Upper lobe of left lung (tissue), 6 donors: ENCODE data around the gene TSR1. TPM values are rescaled to one million over a fixed set of nuclear protein-coding genes. Genes with fewer than 3 reads are reported as not detected.

Experiments
- ATAC-seq, 2 donors: fragments of 200-7000 bp; cut with Tn5 transposase; one replicate each; pipeline ENCODE4 v1.9.1; 2022; ENCODE audit warnings: mild to moderate bottlenecking in 2 of 2, moderate library complexity in 2 of 2; ENCODE audit not compliant: low FRiP score in 2 of 2
- DNase-seq, 2 donors: peaks; one replicate each; pipeline ENCODE4 v3.0.0-alpha.2; 2019 to 2020
- H3K27ac ChIP-seq, 4 donors: fragments of 200-600 bp; sonication (generic); one replicate each; pipeline ENCODE4 v1.5.1; 2016 to 2019
- H3K27me3 ChIP-seq, 4 donors: fragments of 200-600 bp; sonication (generic); one replicate each; pipeline ENCODE4 v1.5.1; 2017 to 2019
- H3K36me3 ChIP-seq, 4 donors: fragments of 200-600 bp; sonication (generic); one replicate each; pipeline ENCODE4 v1.5.1; 2016 to 2019
- H3K4me1 ChIP-seq, 4 donors: fragments of 200-600 bp; sonication (generic); one replicate each; pipeline ENCODE4 v1.5.1; 2018 to 2019
- H3K4me3 ChIP-seq, 4 donors: fragments of 200-600 bp; sonication (generic); one replicate each; pipeline ENCODE4 v1.5.1; 2017 to 2019; ENCODE audit warnings: mild to moderate bottlenecking in 2 of 4, moderate library complexity in 1 of 4
- H3K9me3 ChIP-seq, 4 donors: fragments of 200-600 bp; sonication (generic); one replicate each; pipeline ENCODE4 v1.5.1; 2018 to 2019
- CTCF ChIP-seq, 6 experiments: fragments of 450-650 bp in 4 of 6; fragments of 200-600 bp in 2 of 6; sonication (generic) in 2 of 6; IDR thresholded peaks; one replicate each; pipeline ENCODE4 v1.5.1; 2016 to 2019; ENCODE audit warnings: antibody characterized with exemption in 6 of 6
- EP300 ChIP-seq, 4 donors: sonication (generic); formaldehyde crosslinking; IDR thresholded peaks; one replicate each; pipeline ENCODE4 v1.5.1; 2017; ENCODE audit warnings: antibody characterized with exemption in 4 of 4, control low read depth in 2 of 4
- POLR2A ChIP-seq, 4 donors: fragments of 450-650 bp; IDR thresholded peaks; one replicate each; pipeline ENCODE4 v1.5.1; 2016 to 2017; ENCODE audit warnings: antibody characterized with exemption in 4 of 4, mild to moderate bottlenecking in 2 of 4
- POLR2AphosphoS5 ChIP-seq, 2 donors: sonication (generic); formaldehyde crosslinking; IDR thresholded peaks; one replicate each; pipeline ENCODE4 v1.5.1; 2017; ENCODE audit warnings: antibody characterized with exemption in 2 of 2
- WGBS, 2 donors: methylation state at CpG; one replicate each; pipeline ENCODE4 v1.1.5; 2017 to 2018; 5-methylcytosine and 5-hydroxymethylcytosine counted together
- total RNA-seq, 6 donors: library from RNA; depleted of rRNA in 4 of 6; stranded (reverse); fragments of >200 nt in 4 of 6; gene quantifications; one replicate each; pipeline versions ENCODE4 v1.1.0 to v1.2.1, GENCODE V29; 2016 to 2021
- donor health status: DM: no; HTN: no; CAD: no; lungs with moderate emphysema.
- donor health status: DM: no; HTN: yes; CAD: no; lungs with severe emphysema.

TSR1 gene
- total RNA-seq, 6 donors from 2014 or later, result 15.8 to 52.4 (median 23.6) TPM

DNA sequence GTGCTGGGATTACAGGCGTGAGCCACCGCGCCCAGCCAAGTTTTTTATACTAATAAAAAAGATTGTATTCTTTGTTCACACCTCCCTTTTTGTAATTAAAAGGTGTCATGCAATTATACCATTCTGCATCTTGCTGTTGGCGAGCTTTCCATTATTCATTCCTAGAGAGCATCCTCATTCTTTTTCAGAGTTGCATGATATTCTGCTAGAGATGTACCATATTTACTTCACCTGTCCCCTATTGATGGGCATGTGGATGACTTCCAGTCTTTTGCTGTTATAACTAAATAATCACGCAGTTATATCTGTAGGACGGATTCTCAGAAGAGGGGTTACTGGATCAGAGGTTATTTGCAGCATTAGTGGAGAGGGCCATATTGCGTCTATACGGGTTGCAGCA lies 18.1 kb upstream of the TSR1 start:
- no peak overlapping the region for H3K4me3 ChIP-seq
- no peak for DNase-seq
- no peak for ATAC-seq
- no peaks in the 10 kb centered on the region for H3K27me3 ChIP-seq
- TF ChIP-seq CTCF (IDR thresholded peaks at IDR 0.05) (no peak), POLR2AphosphoS5 (IDR thresholded peaks at IDR 0.05) (no peak), EP300 (IDR thresholded peaks at IDR 0.05) (no peak), POLR2A (IDR thresholded peaks at IDR 0.05) (no peak)
- H3K27ac ChIP-seq, result no peak overlapping the region
- H3K4me1 ChIP-seq, result peaks cover 0 to 5% (median 0%) of the 10 kb centered on the region in 4 donors
- 88 to 91% methylated on average over 8 of the region's 8 CpGs for WGBS, 2 donors
- peaks cover 0 to 4% (median 0%) of the 10 kb centered on the region in 4 donors for H3K36me3 ChIP-seq
- H3K9me3 ChIP-seq, result no peaks in the 10 kb centered on the region

DNA sequence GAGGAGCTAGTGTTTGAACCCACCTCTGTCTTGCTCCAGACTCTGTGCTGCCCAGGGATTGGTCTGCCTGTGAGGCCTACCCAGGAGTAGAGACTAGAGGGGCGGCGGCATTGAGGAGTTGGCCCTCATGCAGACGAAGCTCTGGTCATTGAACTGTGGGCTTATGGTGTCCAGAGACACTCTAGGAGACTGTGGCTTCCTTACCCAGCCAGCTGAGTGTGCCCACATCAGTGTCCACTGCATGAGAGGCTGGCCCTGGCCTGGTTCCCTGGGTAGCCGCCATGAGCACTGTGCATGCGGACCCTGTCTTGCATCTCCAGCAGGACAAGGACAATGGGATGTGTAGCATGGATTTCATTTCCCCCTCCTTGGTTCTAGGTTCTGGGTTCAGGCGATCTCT lies 15.0 kb upstream of the TSR1 start:
- WGBS, 2 donors, result 98 to 99% methylated on average over 4 to 6 of the region's 6 CpGs
- no peak for DNase-seq

DNA sequence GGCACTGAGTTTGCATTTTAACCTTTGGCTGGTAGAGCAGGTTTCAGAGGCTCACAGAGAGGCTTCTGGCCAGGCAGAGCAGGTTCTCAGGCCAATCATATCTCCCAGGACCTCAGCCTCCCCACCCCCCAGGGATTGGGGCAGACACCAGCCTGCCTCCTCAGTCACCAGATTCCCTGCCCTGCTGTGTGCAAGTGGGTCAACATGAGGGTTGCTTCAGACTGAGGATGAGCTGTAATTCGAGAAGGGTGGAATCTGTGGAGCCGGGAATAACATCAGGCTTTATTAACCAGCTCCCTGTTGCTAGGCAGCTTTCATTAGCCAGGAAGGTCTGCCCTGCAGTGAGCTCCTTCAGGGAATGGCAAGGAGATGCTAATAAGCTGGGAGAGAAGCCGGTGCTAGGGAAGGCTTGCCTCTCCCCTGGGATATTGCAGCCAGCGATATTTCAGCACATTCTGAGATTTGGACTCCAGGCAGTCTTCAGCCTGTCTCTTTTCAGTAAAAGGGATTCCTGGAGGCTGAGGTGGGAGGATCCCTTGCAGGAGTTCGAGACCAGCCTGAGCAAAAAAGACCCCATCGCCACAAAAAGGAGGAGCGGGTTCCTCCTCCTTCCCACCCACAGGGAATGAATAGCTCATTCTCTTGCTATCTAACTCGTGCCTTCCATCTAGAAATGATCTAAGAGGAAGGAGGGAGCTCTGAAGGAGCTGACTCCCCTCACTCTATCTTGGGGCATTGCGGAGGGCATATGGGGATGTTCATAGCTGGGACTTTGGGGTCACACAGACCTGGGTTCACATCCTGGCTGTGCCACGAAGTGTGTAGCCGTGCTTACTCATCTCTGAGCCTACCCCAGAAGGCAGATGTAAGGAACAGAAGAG lies 11.8 kb upstream of the TSR1 start:
- Histone ChIP-seq H3K27ac (peak overlapping the region in 1 of 4 donors; percentile 48), H3K4me3 (no peak overlapping the region), H3K27me3 (no peaks in the 10 kb centered on the region), H3K4me1 (peaks cover 0 to 25% (median under 1%) of the 10 kb centered on the region in 4 donors), H3K9me3 (no peaks in the 10 kb centered on the region), H3K36me3 (peaks cover 0 to 17% (median 4%) of the 10 kb centered on the region in 4 donors)
- 74 to 81% methylated on average over 11 of the region's 11 CpGs for whole genome bisulfite sequencing, 2 donors
- ATAC-seq (peak; percentile 41 to 72), DNase-seq (peak in 1 of 2 donors; percentile 65)
- no peak for TF ChIP-seq CTCF (IDR thresholded peaks at IDR 0.05)

More for the DNA sequence above, 15.0 kb upstream of the TSR1 start:
- TF ChIP-seq POLR2AphosphoS5 (IDR thresholded peaks at IDR 0.05), result no peak
- TF ChIP-seq CTCF (IDR thresholded peaks at IDR 0.05), result no peak
- TF ChIP-seq POLR2A (IDR thresholded peaks at IDR 0.05), result no peak
- no peak for TF ChIP-seq EP300 (IDR thresholded peaks at IDR 0.05)
- H3K4me1 ChIP-seq, result peaks cover 0 to 14% (median 2%) of the 10 kb centered on the region in 4 donors
- no peaks in the 10 kb centered on the region for H3K27me3 ChIP-seq
- H3K36me3 ChIP-seq, result no peaks in the 10 kb centered on the region
- ATAC-seq, result no peak
- H3K9me3 ChIP-seq, result no peaks in the 10 kb centered on the region
- H3K27ac ChIP-seq, result no peak overlapping the region
- H3K4me3 ChIP-seq, result no peak overlapping the region

- WGBS, 2 donors, result 56 to 65% methylated on average over 7 to 8 of the region's 8 CpGs
- ATAC-seq (peak; percentile 10 to 77), DNase-seq (peak in 1 of 2 donors; percentile 73)
- Histone ChIP-seq H3K4me3 (no peak overlapping the region), H3K36me3 (peaks cover 0 to 27% (median 4%) of the 10 kb centered on the region in 4 donors), H3K9me3 (no peaks in the 10 kb centered on the region), H3K27ac (peak overlapping the region; percentile 4 to 77 (median 56)), H3K27me3 (no peaks in the 10 kb centered on the region), H3K4me1 (peaks cover 0 to 25% (median 0%) of the 10 kb centered on the region in 4 donors)
- TF ChIP-seq EP300 (IDR thresholded peaks at IDR 0.05) (no peak), POLR2AphosphoS5 (IDR thresholded peaks at IDR 0.05) (no peak), POLR2A (IDR thresholded peaks at IDR 0.05) (no peak), CTCF (IDR thresholded peaks at IDR 0.05) (no peak)
Observed at GRCh38 chr17:2346475-2346874, 10.2 kb upstream of the TSR1 start.
